Cerebellar cortex (tissue), 1 donor: Measurements from ENCODE around the gene RCAN3.
"Not testable (repeated sequence)": the region's sequence is repeated elsewhere in the genome, so short reads cannot be mapped to it uniquely, and the experiment has no call there.

ENCODE experiments used
- DNase-seq: peaks from one replicate; pipeline ENCODE4 v3.0.0-alpha.2; 2015; ENCODE audit warnings: low spot score

Gene RCAN3

DNA sequence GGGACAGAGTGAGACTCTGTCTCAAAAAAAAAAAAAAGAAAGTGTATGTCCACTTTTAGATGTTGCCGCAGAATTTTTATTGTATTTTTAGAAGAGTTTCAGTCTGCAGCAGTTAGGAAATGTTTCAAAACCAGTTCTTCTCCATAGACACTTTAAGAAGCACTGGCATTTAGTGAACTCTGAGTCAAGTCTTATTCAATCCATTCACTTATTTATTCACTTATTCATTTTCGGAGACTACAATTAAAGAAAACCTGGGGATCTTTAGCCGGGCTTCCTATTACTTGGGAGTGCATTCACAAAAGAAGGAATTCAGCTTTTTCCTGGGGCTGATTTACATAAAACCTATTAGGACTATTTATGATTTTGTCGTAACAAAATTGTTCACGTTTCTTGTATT is 12.3 kb downstream of the RCAN3 start:
- DNase-seq = peak; percentile 26

DNA sequence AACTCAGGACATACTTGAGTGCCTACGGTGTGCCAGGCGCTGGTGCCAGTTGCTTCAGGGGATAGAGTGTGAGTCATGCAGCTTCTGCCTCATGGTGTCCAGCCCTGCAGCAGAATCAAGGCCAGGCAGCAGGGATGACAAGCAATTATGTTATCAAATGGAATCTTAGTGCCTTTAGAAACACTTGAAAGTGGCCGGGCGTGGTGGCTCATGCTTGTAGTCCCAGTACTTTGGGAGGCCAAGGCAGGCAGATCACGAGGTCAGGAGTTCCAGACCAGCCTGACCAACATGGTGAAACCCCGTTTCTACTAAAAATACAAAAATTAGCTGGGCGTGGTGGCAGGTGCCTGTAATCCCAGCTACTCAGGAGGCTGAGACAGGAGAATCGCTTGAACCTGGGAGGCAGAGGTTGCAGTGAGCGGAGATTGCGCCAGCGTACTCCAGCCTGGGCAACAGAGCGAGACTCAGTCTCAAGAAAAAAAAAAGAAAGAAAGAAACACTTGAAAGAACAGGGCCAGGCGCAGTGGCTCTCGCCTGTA is 13.1 kb downstream of the RCAN3 start:
- DNase-seq = peak; percentile 71

DNA sequence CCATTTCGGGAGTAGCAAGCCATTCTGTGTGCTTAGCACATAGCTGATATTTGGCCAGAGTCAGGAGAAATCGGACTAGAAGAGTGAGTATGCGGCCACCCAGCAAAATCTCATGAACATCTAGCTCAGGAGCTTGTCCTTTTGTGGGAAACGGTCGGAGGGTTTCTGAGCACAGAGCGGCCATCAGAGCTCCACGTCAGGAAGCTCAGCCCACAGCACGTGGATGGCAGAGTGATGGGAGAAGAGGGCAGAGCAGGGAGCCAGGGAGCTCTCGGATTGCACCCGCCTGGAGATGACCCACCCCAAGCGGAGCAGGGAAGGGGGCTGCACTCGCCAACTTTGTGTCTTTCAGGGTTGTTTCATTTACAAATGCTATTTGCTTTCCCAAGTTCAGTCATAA is 13.9 kb downstream of the RCAN3 start:
- DNase-seq = peak; percentile 51

DNA sequence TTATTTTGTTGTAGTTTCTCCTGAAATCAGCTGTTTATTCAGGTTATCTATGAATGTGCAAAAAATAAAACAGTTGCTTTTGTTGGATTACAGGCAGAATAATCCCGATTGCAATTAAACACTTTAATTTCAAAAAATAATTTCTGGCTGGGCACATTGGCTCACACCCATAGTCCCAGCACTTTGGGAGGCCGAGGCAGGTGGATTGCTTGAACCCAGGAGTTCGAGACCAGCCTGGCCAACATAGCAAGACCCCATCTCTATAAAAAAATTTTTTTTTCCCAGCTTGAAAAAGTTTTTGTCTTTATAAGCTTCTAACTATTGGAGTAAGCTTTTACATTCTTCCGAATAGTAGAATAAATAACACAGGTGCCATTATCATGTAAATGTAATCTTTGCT is 15.3 kb downstream of the RCAN3 start:
- DNase-seq = no peak

DNA sequence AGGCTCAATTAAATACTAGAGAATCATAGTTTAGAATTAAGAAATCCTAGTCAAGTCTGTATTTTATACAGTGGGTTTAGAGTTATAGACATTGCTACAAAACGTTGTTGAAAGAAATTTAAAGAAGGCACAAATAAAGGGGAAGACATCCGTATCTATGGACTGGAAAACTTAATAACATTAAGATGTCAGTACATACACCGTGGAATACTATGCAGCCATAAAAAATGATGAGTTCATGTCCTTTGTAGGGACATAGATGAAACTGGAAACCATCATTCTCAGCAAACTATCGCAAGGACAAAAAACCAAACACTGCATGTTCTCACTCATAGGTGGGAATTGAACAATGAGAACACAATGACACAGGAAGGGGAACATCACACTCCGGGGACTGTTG is 17.6 kb downstream of the RCAN3 start:
- DNase-seq = not testable (repeated sequence)

DNA sequence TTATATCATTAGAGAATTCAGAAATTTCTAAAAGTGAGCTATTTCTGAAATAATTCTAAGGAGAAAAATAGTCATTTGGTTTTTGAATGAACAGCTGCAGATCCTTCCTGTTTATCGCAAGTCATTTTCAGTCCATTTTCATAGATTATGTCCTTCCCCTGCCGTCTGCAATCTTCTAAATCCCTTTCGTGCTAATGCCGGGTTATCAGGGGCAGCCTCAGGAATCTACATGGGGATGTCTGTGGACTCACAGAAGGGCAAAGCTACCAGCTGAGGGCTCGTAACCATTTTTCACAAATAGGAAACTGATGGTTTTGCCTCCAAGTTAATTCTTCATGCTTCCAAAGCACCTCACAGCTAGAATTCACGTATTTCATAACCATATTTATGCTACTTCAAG is 23.0 kb downstream of the RCAN3 start:
- no peak for DNase-seq

DNA sequence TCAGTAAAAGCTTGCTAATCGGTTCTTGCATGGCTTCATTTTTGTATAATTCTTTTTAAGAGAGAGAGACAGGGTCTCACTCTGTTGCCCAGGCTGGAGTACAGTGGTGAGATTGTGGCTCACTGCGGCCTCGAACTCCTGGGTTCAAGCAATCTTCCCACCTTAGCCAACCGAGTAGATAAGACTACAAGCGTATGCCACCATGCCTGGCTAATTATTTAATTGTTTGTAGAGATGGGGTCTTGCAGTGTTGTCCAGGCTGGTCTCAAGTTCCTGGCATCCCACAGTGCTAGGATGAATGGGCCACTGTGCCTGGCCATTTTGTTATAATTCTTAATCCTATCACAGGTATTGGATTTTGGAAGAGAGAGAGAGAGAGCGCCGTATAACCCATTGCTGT is 23.4 kb downstream of the RCAN3 start:
- DNase-seq = no peak

DNA sequence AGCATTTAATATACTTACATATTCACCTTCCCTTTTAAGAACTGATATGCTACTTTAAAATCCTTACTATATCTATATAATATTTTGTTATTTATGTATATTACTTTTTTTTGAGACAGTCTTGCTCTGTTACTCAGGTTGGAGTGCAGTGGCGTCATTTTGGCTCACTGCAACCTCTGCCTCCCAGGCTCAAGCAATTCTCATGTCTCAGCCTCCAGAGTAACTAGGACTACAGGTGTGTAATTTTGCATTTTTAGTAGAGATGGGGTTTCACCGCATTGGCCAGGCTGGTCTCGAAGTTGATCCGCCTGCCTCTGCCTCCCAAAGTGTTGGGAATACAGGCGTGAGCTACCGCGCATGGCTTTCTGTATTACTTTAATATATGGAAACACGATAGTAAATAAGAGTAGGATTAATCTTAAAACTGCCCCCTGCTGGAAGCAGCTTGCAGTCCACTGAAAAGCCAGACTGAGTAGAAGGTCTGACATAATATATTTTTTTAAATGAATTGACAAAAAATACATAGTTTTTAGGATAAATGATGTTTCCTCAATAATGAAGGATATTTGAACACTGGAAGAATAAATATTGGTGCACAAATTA is 24.4 kb downstream of the RCAN3 start:
- DNase-seq = peak; percentile 23

DNA sequence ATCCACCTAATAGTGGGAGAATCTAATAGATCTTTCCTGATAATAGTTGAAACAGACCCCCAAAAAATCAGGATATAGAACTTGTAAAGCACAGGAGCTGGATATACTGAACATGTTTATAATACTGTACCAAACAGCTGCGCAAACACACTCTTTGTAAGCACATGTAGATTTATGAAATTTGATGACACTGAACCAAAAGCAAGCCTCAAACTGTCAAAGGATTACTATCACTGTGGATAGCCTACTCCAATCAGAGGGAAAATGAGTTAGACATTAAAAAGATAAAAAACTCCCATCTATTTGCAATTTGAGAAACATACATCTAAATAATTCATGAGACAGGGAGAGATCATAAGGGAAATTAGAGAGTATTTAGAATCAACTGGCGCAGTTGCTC is 26.1 kb downstream of the RCAN3 start:
- DNase-seq = no peak

DNA sequence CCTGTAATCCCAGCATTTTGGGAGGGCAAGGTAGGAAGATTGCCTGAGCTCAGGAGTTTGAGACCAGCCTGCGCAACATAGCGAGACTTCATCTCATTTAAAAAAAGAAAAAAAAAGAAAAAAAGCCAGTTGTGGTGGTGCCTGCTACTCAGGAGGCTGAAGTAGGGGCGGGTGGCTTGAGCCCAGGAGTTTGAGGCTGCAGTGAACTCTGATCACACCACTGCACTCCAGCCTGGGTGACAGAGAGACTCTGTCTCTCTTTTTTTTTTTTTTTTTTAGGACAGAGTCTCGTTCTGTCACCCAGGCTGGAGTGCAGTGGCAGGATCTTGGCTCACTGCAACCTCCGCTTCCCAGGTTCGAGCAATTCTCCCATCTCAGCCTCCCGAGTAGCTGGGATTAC is 26.7 kb downstream of the RCAN3 start:
- not testable (repeated sequence) for DNase-seq

DNA sequence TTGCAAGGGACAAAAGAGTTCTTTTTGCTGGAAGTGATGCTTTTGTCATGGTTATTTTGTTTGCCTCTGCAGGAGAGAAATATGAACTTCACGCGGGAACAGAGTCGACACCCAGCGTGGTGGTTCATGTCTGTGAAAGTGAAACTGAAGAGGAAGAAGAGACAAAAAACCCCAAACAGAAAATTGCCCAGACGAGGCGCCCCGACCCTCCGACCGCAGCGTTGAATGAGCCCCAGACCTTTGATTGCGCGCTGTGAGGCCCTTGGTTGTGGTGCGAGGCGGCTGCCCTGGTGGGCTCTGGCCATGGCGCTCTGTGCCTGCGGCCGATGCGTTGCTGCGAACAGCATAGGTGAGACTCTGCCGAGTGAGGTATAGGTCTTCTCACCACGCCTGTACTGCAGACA is 32.4 kb downstream of the RCAN3 start:
- no peak for DNase-seq

DNA sequence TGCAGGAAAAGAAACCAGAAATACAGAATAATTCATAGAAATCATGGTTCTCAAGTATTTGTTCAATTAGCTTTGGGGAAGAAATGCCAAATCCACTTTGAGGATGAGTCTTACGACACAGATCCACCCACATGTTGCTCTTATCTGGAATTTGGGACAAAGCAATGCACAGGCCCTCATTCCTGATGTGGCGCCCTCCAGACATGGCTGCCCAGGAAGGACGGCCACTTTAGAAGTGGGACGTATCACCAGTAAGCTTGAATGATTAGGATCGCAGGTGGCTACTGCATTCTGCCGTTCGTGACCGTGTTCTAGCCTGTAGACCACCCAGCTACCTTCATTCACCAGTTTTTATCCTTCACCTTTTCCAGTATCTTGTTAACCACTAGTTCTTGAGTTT is 33.1 kb downstream of the RCAN3 start:
- DNase-seq = no peak

DNA sequence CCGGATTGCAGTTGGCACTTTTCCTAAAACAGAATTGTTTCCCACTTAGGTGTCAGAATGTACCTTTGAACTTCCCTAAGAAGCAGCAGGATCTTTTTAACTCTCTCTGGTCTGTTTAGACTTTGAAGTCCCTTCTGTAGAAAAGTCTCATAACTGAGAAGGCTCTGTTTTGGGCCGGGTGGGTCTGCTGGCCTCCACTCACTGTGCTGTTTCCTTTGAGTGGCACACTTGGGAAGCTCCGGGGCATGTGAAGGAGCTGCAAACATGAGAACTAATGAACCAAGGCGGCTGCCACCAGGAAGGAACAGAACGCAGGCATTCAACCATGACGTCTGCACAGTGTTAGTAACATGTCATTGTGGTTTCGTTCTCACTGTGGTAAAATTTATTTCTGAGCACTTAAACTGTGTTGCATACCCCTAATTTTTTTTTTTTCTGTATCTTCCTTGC is 33.8 kb downstream of the RCAN3 start:
- no peak for DNase-seq

DNA sequence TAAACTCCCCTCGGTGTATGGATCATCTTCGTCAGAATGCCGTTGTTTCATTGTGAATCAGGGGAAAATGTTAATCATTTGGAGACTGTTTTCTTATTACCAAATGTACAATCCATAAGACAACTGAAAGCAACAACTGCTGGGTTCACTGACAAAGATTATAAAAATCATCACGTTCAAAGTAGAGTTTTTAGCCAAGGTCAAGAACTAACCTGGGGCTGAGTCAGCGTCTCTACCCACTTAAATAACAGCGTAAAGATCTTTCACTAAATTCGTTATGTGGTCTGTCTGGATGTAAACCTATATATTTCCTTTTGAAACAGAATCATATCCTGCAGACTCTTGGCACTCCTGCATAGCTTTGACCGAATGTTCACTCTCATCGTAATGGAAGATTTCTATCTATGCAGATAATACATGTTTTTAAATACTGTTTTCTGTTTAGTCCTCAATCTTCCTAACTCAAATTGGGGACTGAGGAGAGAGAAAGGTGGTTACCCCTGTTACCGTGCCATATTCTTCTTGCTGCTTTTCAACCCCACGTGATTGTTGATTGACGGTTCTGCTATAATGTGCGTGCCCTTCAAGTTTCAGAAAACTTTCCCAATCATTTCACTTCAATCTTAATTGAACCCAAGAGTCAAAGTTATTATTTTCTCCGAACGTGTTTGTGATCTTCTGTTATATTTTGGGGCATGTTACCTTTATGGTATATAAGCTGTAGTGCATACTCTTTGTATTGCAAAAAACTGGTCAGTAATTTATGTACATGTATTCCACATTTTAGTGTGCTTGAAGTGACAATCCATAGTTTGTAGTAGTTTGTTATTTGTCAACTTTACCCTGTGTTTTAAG is 37.6 kb downstream of the RCAN3 start:
- no peak for DNase-seq

DNA sequence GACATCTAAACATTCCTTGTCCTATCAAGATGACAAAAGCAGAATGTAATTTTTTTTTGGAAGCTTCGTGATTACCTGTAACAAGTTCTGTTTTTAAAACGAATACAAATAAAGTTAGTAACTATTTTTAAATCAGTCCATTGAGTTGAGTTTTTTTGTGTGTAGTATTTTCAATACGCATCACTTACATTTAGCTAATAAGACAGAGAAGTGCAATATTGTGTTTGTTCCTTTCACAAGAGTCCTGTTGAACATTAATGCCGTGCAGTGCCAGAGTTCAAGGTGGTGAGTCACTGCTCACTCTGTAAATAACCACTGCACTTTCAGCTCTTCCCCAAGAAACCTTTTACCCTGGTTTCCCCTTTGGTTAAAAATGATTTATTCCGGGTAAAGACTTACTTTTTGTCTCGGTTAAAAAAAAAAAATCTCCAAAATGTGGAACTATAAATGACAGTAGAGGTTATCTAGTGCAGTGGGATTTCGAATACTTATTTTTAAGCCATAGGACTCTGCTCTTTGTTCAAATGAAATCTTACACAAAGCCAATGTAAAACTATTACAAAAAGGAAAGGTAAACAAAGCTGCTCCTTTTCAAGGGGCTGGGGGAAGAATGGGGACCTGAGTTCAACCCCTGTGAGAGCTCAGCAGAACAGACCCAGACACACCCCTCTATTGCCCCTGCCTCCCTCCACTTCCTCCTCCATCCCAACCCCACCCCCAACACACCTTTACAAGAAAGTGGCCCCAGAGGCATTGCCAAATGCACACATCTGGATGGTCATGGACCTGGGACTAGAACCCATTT is 38.5 kb downstream of the RCAN3 start:
- no peak for DNase-seq

DNA sequence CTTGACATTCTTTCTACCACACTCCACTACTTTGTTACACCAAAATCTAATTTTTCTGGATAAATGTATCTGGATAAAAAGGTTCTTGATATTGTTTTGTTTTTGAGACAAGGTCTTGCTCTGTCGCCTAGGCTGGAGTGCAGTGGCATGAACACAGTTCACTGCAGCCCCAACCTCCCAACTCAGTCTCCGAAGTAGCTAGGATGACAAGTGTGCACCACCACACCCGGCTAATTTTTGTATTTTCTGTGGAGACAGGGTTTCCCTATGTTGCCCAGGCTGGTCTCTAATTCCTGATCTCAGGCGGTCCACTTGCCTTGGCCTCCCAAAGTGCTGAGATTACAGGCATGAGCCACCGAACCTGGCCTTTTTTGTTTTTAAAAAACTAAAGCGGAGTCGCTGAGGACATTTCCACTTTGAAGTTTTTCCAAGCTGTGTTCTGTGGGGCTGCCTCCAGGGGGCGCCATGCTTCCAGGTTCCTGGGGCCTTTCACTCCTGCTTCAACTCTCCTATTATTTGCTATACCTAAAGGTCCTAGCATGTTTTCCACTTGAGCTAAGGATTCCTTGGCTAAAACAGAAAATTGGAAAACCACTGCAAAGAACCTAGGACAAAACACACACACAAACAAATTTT is 39.2 kb downstream of the RCAN3 start:
- DNase-seq = no peak

DNA sequence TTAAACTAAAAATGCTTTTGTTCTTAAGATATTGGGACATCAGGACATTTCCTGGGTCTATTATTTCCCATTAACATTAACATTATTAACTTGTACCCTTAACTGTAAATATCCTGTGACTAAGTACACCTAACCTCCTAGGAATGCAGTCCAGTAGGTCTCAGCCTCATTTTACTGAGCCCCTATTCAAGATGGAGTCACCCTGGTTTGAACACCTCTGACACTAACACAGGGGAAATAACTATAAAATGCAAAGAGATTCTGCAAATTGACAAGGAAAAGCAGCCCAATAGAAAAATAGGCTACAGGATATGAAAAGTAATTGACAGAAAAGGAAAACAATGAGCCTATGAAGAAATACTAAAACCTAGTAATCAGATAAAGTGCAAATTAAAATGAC is 41.6 kb downstream of the RCAN3 start:
- no peak for DNase-seq

DNA sequence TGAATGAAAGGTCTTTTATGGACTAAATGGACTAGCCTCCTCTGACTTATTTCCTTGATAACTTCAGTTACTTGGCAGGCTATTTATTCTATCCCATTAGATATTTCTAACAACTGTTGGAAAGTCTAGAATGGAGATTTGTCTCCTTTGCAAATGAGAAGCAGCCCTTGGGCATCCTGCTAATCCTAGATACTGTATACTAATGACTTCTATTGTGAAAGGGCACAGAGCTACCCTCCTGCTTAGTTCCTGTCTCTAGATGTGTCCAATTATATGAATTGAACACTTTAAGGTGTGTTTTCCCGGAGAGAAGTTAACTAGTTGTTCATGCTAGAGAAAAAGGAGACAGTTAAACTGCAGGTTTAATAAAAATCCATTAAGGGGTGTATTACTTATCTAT is 43.0 kb downstream of the RCAN3 start:
- no peak for DNase-seq

DNA sequence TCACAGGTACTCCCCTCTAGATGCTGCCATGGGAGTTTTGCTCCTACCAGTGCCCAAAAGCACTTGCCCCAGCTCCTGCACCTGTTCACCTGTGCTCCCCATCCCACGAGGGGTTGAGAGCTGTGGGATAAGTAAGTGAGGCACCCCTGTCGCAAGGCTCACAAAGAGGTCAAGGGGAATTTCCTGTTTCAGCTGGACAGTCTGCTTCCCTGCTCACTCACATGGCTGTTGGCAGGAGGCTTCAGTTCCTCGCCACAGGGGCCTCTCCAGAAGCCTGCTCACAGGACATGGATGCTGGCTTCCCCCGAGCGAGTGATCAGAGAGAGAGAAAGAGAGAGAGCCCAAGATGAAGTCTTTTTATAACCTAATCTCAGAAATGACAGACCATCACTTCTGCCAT is 44.6 kb downstream of the RCAN3 start:
- no peak for DNase-seq

DNA sequence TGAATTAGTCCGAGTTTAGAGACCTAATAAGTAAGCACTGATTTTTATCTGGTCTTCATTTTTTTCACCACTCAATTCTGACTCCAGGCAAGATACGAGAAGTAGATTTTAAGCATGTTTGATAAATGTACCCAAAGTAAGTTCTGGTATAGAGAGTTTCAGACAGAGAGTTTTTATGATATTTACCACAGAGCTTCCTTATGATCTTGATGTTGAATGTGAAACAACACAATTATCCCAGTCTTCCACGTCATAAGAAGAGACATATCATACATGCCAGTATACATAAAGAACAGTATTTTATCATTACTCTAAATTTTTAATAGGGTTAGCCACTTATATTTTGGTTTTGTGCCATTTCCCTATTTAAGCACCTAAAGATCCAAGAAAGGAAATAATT is 45.4 kb downstream of the RCAN3 start:
- DNase-seq = no peak

DNA sequence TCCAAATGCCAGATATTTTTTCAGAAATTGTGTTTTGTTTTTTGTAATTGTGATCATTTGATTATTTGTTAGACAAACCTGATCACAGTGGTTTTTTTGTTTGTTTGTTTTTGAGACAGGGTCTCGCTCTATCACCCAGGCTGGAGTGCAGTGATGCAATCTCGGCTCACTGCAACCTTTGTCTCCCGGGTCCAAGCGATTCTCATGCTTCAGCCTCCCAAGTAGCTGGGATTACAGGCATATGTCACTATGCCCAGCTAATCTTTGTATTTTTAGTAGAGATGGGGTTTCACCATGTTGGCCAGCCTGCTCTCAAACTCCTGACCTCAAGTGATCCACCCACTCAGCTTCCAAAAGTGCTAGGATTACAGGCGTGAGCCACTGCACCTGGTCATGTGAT is 46.6 kb downstream of the RCAN3 start:
- DNase-seq = not testable (repeated sequence)

DNA sequence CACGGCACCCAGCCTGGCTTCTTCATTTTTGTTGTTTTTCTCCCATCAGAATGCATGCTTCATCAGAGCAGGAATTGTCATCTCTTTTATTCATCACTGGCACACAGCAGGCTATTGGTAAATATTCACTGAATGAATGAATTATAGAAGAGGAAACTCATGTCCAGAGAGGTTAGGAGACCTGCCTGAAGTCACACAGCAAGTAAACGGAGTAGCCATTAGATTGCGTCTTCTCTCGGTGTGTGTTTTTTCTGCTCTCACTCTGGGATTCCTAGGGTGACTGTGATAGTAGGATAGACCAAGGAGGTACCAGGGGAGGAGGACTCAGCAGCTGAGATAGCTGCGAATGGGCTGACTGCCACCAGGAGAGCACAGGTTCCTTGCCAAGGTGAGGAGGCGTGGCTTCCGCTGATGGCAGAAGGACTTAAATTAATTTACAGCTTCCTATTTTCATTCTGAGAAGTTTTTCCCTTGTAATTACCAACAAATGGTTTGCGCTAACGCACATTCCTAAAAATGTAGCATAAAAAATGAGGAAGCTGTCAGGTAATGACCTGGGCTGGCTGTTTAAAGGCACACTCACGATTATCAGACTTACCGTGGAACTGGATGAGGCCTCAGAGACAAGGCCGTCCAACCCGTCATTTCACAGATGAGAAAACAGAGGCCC is 48.8 kb downstream of the RCAN3 start:
- no peak for DNase-seq
